Cardiac fibroblast (primary cell): ENCODE data around the gene DIP2B.
"Not testable (repeated sequence)": the region's sequence is repeated elsewhere in the genome, so short reads cannot be mapped to it uniquely, and the experiment has no call there.

Experiments
- DNase-seq, 2 donors: peaks; one replicate each; pipeline versions ENCODE4 v3.0.0 to v3.0.0-alpha.2; 2010; ENCODE audit warnings: low read depth in 2 of 2
- H3K4me3 ChIP-seq, 2 donors: replicated peaks in 1 of 2; 1 replicate in 1 of 2; 2 replicates in 1 of 2; pipeline ENCODE4 v1.5.1; 2011; ENCODE audit warnings: low read depth in 2 of 2, low read length in 2 of 2, mild to moderate bottlenecking in 2 of 2, moderate library complexity in 1 of 2
- TF ChIP-seq, protein P1 (sequence below): IDR thresholded peaks from one replicate; pipeline ENCODE4 v1.5.1; 2011; ENCODE audit warnings: low read depth, mild to moderate bottlenecking, low read length, inconsistent platforms

Gene DIP2B

DNA sequence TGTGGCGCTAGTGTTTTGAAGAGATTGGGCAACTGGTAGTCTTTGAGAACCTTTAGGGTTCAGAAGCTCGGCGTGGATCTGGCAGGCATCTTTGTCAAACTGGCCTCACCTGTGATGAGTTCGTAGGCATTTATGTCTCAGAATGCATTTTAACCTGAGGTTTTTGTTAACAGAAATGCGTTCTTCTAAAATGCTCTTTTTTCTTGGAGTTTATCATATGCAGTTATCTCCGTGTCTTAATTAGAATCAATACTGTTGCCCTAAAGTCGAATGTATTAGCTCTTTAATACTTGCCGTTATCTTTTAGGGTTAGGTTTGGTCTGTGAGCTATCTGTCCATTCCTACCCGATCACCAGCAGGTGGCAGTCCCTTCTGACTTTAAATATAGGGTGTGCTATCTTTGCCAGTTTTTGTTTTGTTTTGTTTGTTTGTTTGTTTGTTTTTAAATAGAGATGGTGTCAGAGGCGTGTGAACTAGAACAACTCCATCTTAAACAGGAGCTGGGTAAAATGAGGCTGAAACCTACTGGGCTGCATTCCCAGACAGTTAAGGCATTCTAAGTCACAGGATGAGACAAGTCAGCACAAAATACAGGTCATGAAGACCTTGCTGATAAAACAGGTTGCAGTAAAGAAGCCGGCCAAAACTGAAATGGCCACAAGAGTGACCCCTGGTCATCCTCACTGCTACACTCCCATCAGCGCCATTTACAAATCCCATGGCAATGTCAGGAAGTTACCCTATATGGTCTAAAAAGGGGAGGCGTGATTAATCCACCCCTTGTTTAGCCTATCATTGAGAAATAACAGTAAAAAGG is 260.5 kb downstream of the DIP2B start:
- TF ChIP-seq, protein P1, sequence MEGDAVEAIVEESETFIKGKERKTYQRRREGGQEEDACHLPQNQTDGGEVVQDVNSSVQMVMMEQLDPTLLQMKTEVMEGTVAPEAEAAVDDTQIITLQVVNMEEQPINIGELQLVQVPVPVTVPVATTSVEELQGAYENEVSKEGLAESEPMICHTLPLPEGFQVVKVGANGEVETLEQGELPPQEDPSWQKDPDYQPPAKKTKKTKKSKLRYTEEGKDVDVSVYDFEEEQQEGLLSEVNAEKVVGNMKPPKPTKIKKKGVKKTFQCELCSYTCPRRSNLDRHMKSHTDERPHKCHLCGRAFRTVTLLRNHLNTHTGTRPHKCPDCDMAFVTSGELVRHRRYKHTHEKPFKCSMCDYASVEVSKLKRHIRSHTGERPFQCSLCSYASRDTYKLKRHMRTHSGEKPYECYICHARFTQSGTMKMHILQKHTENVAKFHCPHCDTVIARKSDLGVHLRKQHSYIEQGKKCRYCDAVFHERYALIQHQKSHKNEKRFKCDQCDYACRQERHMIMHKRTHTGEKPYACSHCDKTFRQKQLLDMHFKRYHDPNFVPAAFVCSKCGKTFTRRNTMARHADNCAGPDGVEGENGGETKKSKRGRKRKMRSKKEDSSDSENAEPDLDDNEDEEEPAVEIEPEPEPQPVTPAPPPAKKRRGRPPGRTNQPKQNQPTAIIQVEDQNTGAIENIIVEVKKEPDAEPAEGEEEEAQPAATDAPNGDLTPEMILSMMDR = peak; percentile 69
- H3K4me3 ChIP-seq = peak overlapping the region; percentile 86 to 95
- DNase-seq = peak; percentile 61 to 73

DNA sequence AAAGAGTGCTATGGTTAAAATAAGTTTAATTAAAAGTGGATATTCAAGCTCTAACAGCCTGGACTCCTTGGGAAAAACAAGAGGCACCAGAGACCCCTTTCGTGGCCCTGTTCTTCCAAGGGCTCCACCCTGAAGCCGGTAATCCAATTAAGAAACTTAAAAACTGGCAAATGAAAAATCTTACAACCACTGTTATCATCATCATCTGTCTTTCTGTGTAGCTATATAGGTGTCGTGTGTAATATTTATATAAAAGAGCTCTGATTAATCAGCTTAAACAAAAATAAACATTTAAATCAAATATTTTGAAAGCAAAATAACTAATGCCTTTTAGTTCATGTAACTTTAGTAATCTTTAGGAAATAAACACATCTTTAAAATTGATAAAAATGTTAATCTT is 263.6 kb downstream of the DIP2B start:
- H3K4me3 ChIP-seq = no peak overlapping the region
- TF ChIP-seq, protein P1 = no peak
- no peak for DNase-seq

DNA sequence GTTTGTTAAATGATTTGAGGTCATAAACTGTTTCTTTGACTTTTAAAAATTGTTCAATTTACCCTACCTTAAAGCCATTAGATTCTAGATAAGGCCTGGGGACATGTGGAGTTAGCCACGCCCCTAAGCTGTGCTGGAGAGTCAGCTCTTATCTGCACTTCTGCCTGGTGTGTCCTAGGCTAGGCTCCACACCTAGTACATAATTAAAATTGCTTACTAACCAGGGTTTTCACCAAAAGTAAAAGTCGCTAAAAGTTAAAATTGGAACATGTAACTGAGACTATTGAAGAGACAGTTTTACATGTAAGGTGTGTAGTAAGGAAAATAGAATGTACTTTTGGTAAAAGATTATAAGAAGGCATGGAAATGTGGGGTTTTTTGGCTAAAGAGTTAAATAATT is 264.0 kb downstream of the DIP2B start:
- not testable (repeated sequence) for H3K4me3 ChIP-seq

DNA sequence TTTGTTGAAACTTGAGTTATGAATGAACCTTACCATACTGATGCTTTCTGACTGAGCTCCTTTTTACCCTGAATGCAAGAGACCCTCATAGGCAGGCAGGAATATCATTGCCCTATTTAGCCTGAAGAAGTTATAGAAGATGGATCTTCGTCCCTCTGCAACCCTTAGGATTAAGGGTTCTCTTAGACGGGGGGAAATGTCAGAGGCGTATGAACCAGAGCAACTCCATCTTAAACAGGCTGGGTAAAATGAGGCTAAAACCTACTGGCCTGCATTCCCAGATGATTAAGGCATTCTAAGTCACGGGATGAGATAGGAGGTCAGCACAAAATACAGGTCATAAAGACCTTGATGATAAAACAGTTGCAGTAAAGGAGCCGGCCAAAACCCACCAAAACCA is 266.6 kb downstream of the DIP2B start:
- no peak overlapping the region for H3K4me3 ChIP-seq
- TF ChIP-seq, protein P1 = no peak
- no peak for DNase-seq

More for the DNA sequence above, 264.0 kb downstream of the DIP2B start:
- not testable (repeated sequence) for DNase-seq

DNA sequence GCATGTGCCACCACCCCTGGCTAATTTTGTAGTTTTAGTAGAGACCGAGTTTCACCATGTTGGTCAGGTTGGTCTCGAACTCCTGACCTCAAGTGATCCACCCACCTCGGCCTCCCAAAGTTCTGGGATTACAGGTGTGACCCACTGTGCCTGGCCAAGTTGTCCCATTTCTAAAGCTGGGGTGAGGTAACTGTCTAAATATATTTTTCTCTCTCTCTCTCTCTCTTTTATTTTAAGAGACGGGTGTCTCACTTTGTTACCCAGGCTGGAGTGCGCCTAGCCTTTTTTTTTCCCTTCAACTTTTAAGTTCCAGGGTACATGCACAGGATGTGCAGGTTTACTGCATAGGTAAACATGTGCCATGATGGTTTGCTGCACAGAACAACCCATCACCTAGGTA is 267.7 kb downstream of the DIP2B start:
- TF ChIP-seq, protein P1 = no peak
- H3K4me3 ChIP-seq = no peak overlapping the region
- no peak for DNase-seq

DNA sequence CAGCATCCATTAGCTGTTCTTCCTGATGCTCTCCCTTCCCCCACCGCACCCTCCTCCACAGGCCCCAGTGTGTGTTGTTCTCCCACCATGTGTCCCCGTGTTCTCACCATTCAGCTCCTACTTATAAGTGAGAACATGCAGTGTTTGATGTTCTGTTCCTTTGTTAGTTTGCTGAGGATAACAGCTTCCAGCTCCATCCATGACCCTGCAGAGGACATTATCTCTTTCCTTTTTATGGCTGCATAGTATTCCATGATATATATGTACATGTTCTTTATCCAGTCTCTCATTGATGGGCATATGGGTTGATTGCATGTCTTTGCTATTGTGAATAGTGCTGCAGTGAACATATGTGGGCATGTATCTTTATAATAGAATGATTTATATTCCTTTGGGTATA is 268.1 kb downstream of the DIP2B start:
- DNase-seq = no peak
- TF ChIP-seq, protein P1 = no peak
- H3K4me3 ChIP-seq = no peak overlapping the region

DNA sequence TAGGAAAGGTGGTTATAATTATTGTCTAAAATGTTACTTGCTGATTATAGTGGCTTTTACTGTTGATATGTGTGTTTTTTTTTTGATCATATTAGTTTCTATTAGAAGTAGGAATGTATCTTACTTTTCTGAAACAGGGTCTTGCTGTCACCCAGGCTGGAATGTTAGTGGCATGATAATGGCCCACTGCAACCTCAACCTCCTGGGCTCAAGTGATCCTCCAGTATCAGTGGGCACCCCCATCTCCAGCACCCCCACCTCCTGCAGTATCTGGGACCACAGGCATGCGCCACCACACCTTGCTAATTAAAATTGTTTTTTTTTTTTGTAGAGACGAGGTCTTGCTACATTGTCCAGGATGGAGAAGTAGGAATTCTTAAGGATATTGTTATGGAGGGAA is 270.5 kb downstream of the DIP2B start:
- TF ChIP-seq, protein P1 = no peak
- no peak overlapping the region for H3K4me3 ChIP-seq
- DNase-seq = no peak
